ENCODE measurements around the gene XCL2.
"Not testable (repeated sequence)": the region's sequence is repeated elsewhere in the genome, so short reads cannot be mapped to it uniquely, and the experiment has no call there.

The XCL2 gene

GRCh38 chr1:168555508-168556046 lies 11.8 kb upstream of the XCL2 start:
- no peak for DNase-seq

GRCh38 chr1:168554603-168555483 lies 11.0 kb upstream of the XCL2 start:
- DNase-seq, result no peak

DNA sequence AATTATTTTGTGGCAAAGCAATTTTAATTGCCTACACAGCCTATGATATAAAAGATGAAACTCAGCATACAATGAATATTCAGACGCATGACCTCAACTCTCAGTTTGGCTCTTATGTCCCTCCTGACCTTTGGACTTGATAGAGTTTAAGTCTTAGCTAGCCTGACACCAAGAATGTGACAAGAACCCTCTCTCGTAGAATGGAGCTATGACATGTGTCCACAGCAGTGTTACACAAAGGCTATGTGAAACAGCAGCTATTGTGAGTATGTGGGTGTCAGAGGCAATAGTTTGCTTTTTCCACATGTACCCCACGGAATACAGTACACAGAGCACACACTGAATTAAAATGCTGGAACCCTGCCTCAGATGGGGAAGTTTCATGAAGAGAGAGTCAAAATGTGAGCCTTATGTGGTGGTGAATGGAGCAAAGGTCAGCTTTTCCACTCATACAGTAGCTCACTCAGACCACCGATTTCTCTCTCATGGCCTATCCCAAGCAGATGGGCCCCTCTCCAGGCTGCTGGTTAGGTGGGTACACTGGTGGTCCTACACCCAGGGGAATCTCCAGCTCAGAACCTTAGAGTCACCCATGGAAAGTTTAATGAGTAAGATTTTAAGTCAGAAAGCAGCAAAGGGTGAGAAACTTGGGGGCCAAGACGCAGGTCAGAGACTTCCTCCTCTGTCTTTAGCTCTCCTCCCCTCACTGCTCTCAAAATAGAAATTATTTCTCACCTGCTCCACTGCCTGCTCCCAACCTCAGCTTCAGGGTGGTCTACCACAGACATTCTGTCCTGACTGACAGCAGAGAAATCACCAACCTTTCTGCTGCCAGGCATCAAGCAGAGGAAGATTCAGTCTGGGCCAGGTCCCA lies 10.1 kb upstream of the XCL2 start:
- no peak for DNase-seq

DNA sequence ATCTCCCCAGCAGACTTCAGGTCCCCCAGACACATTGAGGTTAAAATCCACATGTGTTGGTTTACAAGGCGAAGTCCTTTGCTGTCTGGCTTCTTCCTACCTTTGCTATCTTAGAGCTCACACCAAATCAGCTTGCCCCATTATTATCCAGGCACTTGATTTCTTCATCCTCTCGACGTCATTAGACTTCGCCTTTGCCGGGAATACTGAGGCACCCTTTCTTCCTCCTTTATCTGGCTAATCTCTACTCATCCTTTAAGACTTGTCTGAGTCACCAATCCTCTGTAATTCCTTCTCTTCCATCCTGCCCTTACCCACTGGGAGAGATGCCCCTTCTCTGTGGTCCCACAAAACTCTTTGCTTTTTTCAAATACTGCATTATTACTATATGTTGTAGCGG lies 9.2 kb upstream of the XCL2 start:
- no peak for DNase-seq

DNA sequence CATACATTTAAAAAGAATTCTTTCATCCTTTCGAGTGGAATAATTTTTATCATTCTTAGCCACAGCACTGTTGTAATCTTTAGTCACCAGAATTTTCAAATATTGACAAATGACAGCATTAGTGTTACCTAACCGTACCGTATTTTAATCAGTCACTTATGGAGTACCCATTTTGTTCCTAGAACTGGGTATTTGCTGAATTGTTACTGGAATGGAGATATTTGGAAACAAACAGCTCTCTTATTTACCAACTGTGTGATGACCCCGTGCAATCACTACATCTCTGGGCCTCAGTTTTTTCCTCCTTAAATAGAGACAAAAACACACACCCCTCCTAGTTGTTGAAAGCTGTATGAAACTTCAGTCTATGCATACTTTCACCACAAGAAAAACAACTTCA lies 7.9 kb upstream of the XCL2 start:
- no peak for DNase-seq

- no peak for DNase-seq
These were observed 7.2 kb upstream of the XCL2 start for GRCh38 chr1:168550971-168551370.

DNA sequence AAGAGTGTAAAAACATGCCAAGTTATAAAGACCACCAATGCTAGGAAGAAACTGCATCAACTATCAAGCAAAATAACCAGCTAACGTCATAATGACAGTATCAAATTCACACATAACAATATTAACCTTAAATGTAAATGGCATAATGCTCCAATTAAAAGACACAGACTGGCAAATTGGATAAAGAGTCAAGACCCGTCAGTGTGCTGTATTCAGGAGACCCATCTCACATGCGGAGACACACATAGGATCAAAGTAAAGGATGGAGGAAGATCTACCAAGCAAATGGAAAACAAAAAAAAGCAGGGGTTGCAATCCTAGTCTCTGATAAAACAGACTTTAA lies 2.7 kb upstream of the XCL2 start:
- DNase-seq, result not testable (repeated sequence)

DNA sequence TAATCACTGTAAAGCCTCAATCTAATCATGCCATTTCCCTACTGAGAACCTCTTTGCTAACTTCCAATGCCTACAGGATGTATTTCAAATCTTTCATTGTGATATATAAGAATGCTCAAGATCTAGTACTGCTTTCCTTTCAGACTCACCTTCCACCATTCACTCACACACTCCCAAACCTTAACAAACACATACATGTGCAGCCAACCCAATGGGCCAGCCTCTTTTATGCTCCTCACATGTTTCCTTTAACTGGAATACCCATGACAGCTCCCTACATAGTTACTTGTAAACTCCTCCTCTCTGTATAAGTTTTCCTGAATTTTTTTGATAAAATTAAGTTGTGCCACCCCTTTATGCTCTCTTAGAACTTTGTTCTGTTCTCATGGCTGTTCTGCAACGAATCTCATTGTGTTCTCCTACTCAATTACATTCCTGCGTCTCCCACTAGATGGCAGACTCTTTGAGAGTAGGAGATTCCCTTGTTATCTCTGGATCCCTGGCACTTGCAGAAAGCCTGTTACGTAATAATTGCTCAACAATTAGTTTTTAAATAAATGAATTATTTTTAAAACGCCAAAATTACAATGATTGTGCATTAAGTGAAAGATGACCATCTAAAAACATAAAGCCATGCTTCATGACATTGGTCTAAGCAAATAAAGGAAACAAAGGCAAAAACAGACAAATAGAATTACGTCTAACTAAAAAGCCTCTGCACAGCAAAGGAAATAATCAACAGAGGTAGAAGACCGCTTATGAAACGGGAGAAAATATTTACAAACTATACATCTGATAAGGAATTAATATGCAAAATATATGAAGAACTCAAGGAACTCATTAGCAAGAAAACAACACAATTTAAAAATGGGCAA lies 2.1 kb upstream of the XCL2 start:
- not testable (repeated sequence) for DNase-seq

DNA sequence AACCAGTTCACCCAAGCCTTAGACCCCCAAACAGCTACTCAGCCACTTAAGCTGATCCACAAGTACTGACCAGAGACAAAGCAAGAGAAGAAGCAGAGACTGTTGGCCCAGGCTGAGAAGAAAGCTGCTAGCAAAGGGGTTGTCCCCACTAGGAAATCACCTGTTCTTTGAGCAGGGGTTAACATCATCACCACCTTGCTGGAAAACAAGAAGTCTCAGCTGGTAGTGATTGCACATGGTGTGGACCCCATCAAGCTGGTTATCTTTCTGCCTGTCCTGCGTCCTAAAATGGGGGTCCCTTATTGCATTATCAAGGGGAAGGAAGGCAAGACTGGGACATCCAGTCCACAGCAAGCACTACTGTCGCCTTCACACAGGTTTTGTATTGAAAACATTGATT lies 819 bp downstream of the XCL2 start:
- DNase-seq, result not testable (repeated sequence)

DNA sequence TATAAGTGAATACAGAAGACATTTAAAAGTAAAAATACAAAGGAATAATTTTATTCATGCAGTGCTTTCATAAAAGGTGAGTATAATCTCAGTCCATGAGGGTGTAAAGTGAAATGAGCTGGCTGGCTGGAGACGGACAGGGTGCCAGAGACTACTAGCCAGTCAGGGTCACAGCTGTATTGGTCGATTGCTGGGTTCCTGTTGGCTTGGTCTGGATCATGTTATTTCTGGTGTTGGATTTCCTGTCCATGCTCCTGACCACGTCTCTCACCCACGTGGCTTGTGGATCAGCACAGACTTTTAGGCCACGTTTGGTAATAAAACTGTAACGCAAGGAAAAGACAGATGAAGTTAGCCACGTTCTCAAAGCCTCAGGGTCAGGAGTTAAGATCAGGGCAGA lies 3.0 kb downstream of the XCL2 start:
- DNase-seq, result not testable (repeated sequence)

DNA sequence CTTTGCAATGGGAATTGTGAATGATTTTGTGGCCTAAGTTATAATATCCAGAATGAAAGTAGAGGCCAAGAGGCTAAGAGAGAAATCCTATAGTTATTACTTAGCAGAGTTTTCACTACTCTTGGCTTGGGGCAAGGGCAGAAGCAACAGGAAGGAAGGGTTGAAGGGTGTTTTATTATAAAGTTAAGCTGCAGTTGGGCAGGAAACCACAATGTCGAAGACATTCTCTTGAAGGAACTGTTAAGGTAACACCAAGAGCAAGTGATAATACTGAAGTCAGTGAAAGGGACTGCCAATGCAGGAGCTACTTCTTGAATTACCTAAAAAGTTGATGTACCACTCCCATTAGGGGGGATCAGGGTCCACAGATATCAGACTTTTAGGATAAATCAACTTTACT lies 8.3 kb downstream of the XCL2 start:
- DNase-seq, result no peak

DNA sequence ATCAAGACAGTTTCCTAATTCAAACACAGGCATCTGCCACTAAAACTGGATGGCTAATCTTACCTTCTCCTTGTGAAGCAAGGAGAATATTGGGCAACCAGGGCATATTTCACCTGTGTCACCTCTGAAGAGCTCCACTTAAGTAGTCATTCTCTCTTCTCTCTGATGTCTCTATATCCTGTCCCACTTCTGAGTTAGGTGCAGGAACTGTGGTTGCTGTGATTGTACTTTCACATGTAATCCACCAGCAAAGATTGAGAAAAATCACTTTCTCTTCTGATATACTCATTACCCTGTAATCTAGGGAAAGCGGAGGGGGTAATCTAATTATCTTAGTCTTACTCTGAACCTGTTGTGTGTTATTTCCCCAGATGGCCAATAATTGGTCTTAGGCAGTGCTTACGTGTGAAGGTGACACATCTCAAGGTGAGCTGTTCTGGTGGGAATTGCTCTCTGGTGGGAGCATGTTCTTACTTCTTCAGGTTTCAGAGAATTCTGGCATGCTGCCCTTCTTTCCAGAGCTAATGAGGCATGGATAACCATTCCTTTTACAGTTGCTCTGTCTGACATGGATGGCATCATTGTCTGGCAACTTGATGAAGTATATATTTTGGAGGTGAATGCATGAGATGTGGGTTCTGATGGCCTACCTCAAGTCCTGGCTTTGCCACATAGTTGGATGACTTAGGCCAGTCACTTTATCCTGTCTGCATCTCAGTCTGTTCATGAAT lies 12.0 kb downstream of the XCL2 start:
- no peak for DNase-seq

DNA sequence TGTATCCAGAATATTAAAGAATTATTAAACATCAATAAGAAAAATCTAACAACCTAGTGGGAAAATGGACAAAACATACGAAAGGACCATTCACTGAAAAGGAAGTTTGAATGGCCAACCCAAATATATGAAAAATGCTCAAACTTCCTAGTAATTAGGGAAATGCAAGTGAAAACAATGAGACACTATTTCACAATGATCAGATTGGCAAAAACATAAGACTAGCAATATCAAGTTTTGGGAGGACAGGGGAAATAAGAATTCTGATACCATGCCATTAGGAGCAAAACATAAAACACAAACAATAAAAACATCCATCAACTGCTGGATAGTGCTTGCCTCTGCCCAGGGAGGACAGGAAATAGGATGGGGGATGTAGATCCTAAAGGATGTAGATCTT lies 14.3 kb downstream of the XCL2 start:
- no peak for DNase-seq

GRCh38 chr1:168521401-168522000 lies 22.3 kb downstream of the XCL2 start:
- DNase-seq, result no peak

- no peak for DNase-seq
These were observed 23.0 kb downstream of the XCL2 start for GRCh38 chr1:168520832-168521231.

- DNase-seq, result no peak
These were observed 23.6 kb downstream of the XCL2 start for GRCh38 chr1:168520052-168520751.

GRCh38 chr1:168518813-168519212 lies 25.0 kb downstream of the XCL2 start:
- no peak for DNase-seq

GRCh38 chr1:168518201-168518689 lies 25.6 kb downstream of the XCL2 start:
- no peak for DNase-seq

- DNase-seq, result no peak
These were observed 29.3 kb downstream of the XCL2 start for GRCh38 chr1:168514455-168514854.

- no peak for DNase-seq
These were observed 30.0 kb downstream of the XCL2 start for GRCh38 chr1:168513656-168514404.

Data from NCI-H187 (cell line).